ENCODE results near the gene DTNA.
"Not testable (repeated sequence)": the region's sequence is repeated elsewhere in the genome, so short reads cannot be mapped to it uniquely, and the experiment has no call there.

The DTNA gene

GRCh38 chr18:34901299-34901698, 191.2 kb downstream of the DTNA start:
- H3K4me3 ChIP-seq (ENCODE audit: control insufficient read depth, low read depth, low read length), result no peak overlapping the region
- TF ChIP-seq, protein P1, sequence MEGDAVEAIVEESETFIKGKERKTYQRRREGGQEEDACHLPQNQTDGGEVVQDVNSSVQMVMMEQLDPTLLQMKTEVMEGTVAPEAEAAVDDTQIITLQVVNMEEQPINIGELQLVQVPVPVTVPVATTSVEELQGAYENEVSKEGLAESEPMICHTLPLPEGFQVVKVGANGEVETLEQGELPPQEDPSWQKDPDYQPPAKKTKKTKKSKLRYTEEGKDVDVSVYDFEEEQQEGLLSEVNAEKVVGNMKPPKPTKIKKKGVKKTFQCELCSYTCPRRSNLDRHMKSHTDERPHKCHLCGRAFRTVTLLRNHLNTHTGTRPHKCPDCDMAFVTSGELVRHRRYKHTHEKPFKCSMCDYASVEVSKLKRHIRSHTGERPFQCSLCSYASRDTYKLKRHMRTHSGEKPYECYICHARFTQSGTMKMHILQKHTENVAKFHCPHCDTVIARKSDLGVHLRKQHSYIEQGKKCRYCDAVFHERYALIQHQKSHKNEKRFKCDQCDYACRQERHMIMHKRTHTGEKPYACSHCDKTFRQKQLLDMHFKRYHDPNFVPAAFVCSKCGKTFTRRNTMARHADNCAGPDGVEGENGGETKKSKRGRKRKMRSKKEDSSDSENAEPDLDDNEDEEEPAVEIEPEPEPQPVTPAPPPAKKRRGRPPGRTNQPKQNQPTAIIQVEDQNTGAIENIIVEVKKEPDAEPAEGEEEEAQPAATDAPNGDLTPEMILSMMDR (IDR thresholded peaks at IDR 0.05; ENCODE audit: control insufficient read depth, insufficient read depth, low read depth, low read length, missing control alignments), result no peak
- DNase-seq (ENCODE audit: low read depth), result no peak

DNA sequence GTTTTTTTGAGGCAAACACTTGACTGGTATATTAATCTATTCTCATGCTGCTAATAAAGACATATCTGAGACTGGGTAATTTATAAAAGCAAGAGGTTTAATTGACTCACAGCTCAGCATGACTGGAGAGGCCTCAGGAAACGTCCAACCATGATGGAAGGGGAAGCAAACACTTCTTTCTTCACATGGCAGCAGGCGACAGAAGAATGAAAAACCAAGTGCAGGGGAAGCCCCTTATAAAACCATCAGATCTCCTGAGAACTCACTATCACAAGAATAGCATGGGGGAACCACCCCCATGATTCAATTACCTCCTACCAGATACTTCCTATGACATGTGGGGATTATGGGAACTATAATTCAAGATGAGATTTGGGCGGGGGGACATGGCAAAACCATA, 194.9 kb downstream of the DTNA start:
- TF ChIP-seq, protein P1 (IDR thresholded peaks at IDR 0.05; ENCODE audit: control insufficient read depth, insufficient read depth, low read depth, low read length, missing control alignments), result no peak
- no peak overlapping the region for H3K4me3 ChIP-seq (ENCODE audit: control insufficient read depth, low read depth, low read length)
- DNase-seq (ENCODE audit: low read depth), result no peak

GRCh38 chr18:34906985-34907384, 196.9 kb downstream of the DTNA start:
- not testable (repeated sequence) for DNase-seq (ENCODE audit: low read depth); H3K4me3 ChIP-seq (ENCODE audit: control insufficient read depth, low read depth, low read length)

GRCh38 chr18:34909637-34910364, 199.7 kb downstream of the DTNA start:
- DNase-seq (ENCODE audit: low read depth), result no peak
- no peak overlapping the region for H3K4me3 ChIP-seq (ENCODE audit: control insufficient read depth, low read depth, low read length)
- TF ChIP-seq, protein P1 (IDR thresholded peaks at IDR 0.05; ENCODE audit: control insufficient read depth, insufficient read depth, low read depth, low read length, missing control alignments), result no peak

- no peak for DNase-seq (ENCODE audit: low read depth)
- no peak overlapping the region for H3K4me3 ChIP-seq (ENCODE audit: control insufficient read depth, low read depth, low read length)
- TF ChIP-seq, protein P1 (IDR thresholded peaks at IDR 0.05; ENCODE audit: control insufficient read depth, insufficient read depth, low read depth, low read length, missing control alignments), result no peak
These were observed 201.0 kb downstream of the DTNA start for GRCh38 chr18:34911081-34911480.

DNA sequence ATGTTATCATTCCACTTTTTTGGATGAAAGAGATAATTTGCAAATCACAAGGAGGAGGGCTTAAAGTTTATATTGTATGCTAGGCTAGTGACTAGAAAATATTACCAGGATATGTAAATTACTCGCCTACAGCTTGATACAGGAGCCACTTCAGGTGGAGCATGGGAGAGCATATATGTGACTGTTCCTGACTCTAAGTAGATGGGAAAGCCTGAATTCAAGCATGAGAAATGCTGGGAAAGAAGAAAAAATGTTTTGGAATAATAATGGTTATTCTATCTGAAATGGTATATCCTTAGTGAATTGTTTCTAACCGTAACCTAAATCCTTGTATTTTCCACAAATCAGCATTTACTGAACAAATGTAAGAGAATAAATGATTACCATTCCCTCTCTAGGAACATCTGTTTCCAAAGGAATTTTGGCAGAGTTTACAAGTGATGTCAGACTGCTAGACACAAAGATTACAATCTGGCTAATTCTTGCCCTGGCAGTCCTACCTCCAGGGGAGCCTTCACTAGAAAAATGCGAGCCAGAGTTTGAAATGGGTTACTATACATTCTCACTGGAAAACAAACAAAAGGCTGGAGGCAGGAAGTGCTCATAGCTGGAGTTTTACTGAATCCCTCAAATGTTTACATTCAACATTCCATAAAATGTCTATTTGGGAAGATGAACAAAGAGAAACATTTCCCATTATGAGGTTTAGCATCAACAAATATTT, 201.7 kb downstream of the DTNA start:
- H3K4me3 ChIP-seq (ENCODE audit: control insufficient read depth, low read depth, low read length), result no peak overlapping the region
- TF ChIP-seq, protein P1 (IDR thresholded peaks at IDR 0.05; ENCODE audit: control insufficient read depth, insufficient read depth, low read depth, low read length, missing control alignments), result no peak
- peak; percentile 34 for DNase-seq (ENCODE audit: low read depth)
